ENCODE data around the gene DGKI. TPM values are rescaled to one million over a fixed set of nuclear protein-coding genes. Genes with fewer than 3 reads are reported as not detected.

DGKI gene
- total and polyA plus RNA-seq, 2 of the 13 experiments (the other 11 are each of a cell fraction or from before 2014, with no cell fraction given) = 0.09 to 0.17 TPM

- intact Hi-C loops (cut with micrococcal nuclease; ENCODE audit: unreplicated experiment) = no loop called here
- Histone ChIP-seq H3K27me3 (ENCODE audit: control insufficient read depth in 1 of 2, insufficient read depth in 2 of 2, low read length in 2 of 2) (no peaks in the 10 kb centered on the region), H3K4me2 (ENCODE audit: low read depth, low read length) (no peak overlapping the region), H3K27ac (ENCODE audit: extremely low read length, insufficient read depth, low read length) (no peak overlapping the region), H3K9ac (ENCODE audit: insufficient read depth, low read depth, low read length) (no peak overlapping the region), H2AFZ (ENCODE audit: low read length) (no peak overlapping the region), H3K79me2 (ENCODE audit: insufficient read depth, low read length) (no peaks in the 10 kb centered on the region), H3K36me3 (replicated peaks in 1 of 2; ENCODE audit: control insufficient read depth in 1 of 2, insufficient read depth in 2 of 2, low read length in 2 of 2) (no peaks in the 10 kb centered on the region), H3K4me3 (replicated peaks in 1 of 3; ENCODE audit: insufficient read depth in 1 of 3, low read depth in 2 of 3, low read length in 3 of 3) (no peak overlapping the region), H4K20me1 (ENCODE audit: insufficient read depth, low read length) (no peaks in the 10 kb centered on the region), H3K9me3 (ENCODE audit: low read length) (no peaks in the 10 kb centered on the region), H3K4me1 (ENCODE audit: insufficient read depth, low read length) (no peaks in the 10 kb centered on the region)
- DNase-seq (ENCODE audit: low spot score) (no peak), ATAC-seq (no peak), FAIRE-seq (no peak)
- CTCF ChIA-PET (ENCODE audit: low intra/inter-chr PET ratio, low total read pairs) = no interaction called here
- BruUV-seq (replicated peaks) = no TSS peak
- no peak for TF ChIP-seq ZNF629 (CRISPR knock-in tag; conservative IDR thresholded peaks at IDR 0.05)
- no peak for TF ChIP-seq SALL2 (CRISPR knock-in tag; IDR thresholded peaks at IDR 0.05)
- no peak for TF ChIP-seq KAT7 (CRISPR knock-in tag; IDR thresholded peaks at IDR 0.05; ENCODE audit: borderline replicate concordance)
- TF ChIP-seq KDM2A (CRISPR knock-in tag; IDR thresholded peaks at IDR 0.05; ENCODE audit: borderline replicate concordance, low read depth) = no peak
- TF ChIP-seq CEBPG (CRISPR knock-in tag; IDR thresholded peaks at IDR 0.05) = no peak
- TF ChIP-seq ZNF275 (CRISPR knock-in tag; IDR thresholded peaks at IDR 0.05; ENCODE audit: borderline replicate concordance) = no peak
- POLR2A ChIA-PET = no interaction called here
- WGBS (ENCODE audit: low lambda C conversion rate) = 0% methylated on average over 1 of the region's 1 CpG
- in situ Hi-C loops (cut with HindIII; ENCODE audit: extremely low pct_ligation_motif_present, low pct_unique_long_range_greater_than_20kb) = no loop called here
These were observed 358.7 kb downstream of the DGKI start for GRCh38 chr7:137488038-137488437.

GRCh38 chr7:137485818-137486217 is 361.0 kb downstream of the DGKI start:
- CTCF ChIA-PET (ENCODE audit: low intra/inter-chr PET ratio, low total read pairs) = no interaction called here
- no peaks in the 10 kb centered on the region for H3K27me3 ChIP-seq (ENCODE audit: control insufficient read depth in 1 of 2, insufficient read depth in 2 of 2, low read length in 2 of 2)
- no peak overlapping the region for H3K4me2 ChIP-seq (ENCODE audit: low read depth, low read length)
- BruUV-seq (replicated peaks) = no TSS peak
- TF ChIP-seq TFDP2 (CRISPR knock-in tag; IDR thresholded peaks at IDR 0.05) = no peak
- TF ChIP-seq MLX (CRISPR knock-in tag; IDR thresholded peaks at IDR 0.05) = no peak
- TF ChIP-seq ZBTB3 (CRISPR knock-in tag; IDR thresholded peaks at IDR 0.05; ENCODE audit: borderline replicate concordance, low read depth) = no peak
- TF ChIP-seq NR2F2 (IDR thresholded peaks at IDR 0.05; ENCODE audit: borderline replicate concordance, low read depth) = no peak
- no peak for TF ChIP-seq ZNF30 (CRISPR knock-in tag; IDR thresholded peaks at IDR 0.05)
- TF ChIP-seq ZBTB42 (CRISPR knock-in tag; IDR thresholded peaks at IDR 0.05) = no peak
- H3K36me3 ChIP-seq (replicated peaks in 1 of 2; ENCODE audit: control insufficient read depth in 1 of 2, insufficient read depth in 2 of 2, low read length in 2 of 2) = no peaks in the 10 kb centered on the region
- no peak overlapping the region for H3K4me3 ChIP-seq (replicated peaks in 1 of 3; ENCODE audit: insufficient read depth in 1 of 3, low read depth in 2 of 3, low read length in 3 of 3)
- POLR2A ChIA-PET = no interaction called here
- no peaks in the 10 kb centered on the region for H4K20me1 ChIP-seq (ENCODE audit: insufficient read depth, low read length)
- DNase-seq (ENCODE audit: low spot score) (no peak), FAIRE-seq (no peak), ATAC-seq (no peak)
- no peak overlapping the region for H3K9ac ChIP-seq (ENCODE audit: insufficient read depth, low read depth, low read length)
- WGBS (ENCODE audit: low lambda C conversion rate) = 0% methylated on average over 2 of the region's 2 CpGs
- in situ Hi-C loops (cut with HindIII; ENCODE audit: extremely low pct_ligation_motif_present, low pct_unique_long_range_greater_than_20kb) (no loop called here), intact Hi-C loops (cut with micrococcal nuclease; ENCODE audit: unreplicated experiment) (no loop called here)
- no peaks in the 10 kb centered on the region for H3K79me2 ChIP-seq (ENCODE audit: insufficient read depth, low read length)
- H2AFZ ChIP-seq (ENCODE audit: low read length) = no peak overlapping the region
- H3K9me3 ChIP-seq (ENCODE audit: low read length) = no peaks in the 10 kb centered on the region
- no peaks in the 10 kb centered on the region for H3K4me1 ChIP-seq (ENCODE audit: insufficient read depth, low read length)
- H3K27ac ChIP-seq (ENCODE audit: extremely low read length, insufficient read depth, low read length) = no peak overlapping the region
